OCI-LY3 (cell line): ENCODE results near the gene D2HGDH.

ENCODE experiments used
- CTCF ChIP-seq: fragments of 200-600, 300-600 bp; sonication (generic); IDR thresholded peaks from 2 replicates; pipeline ENCODE4 v1.5.1; 2014; ENCODE audit warnings: antibody characterized with exemption, low read length, low read depth
- EZH2phosphoT487 ChIP-seq: fragments of 200-600 bp; shearing (Covaris generic); IDR thresholded peaks from 2 replicates; pipeline ENCODE4 v1.6.1; 2018; ENCODE audit warnings: antibody characterized with exemption, mixed run types, low read depth

GRCh38 chr2:241751152-241751551 lies 16.7 kb downstream of the D2HGDH start:
- no peak for TF ChIP-seq CTCF
- no peak for TF ChIP-seq EZH2phosphoT487
